Left lobe of liver (tissue), 2 donors: ENCODE results near the gene INPP5A. TPM values are rescaled to one million over a fixed set of nuclear protein-coding genes. Genes with fewer than 3 reads are reported as not detected.
"Not testable (repeated sequence)": the region's sequence is repeated elsewhere in the genome, so short reads cannot be mapped to it uniquely, and the experiment has no call there.

Source experiments
- ATAC-seq: fragments of 200-7000 bp; cut with Tn5 transposase; one replicate; pipeline ENCODE4 v1.9.1; 2020; ENCODE audit warnings: mild to moderate bottlenecking, moderate library complexity
- DNase-seq: peaks from one replicate; pipeline ENCODE4 v3.0.0-alpha.2; 2020; ENCODE audit warnings: low spot score
- total RNA-seq: library from RNA; stranded (reverse); gene quantifications from one replicate; pipeline ENCODE4 v1.2.1, GENCODE V29; 2021
- donor health status: DM: no; HTN: no; CAD: no; lungs with moderate emphysema.
- donor health status: DM: no; HTN: yes; CAD: no.

Gene INPP5A
- total RNA-seq, 1 donor from 2014 or later: 18.3 TPM

GRCh38 chr10:132559538-132559937, 22.0 kb downstream of the INPP5A start:
- DNase-seq (no peak), ATAC-seq (no peak)

- no peak for ATAC-seq
Observed at GRCh38 chr10:132560241-132560731, 22.7 kb downstream of the INPP5A start.

DNA sequence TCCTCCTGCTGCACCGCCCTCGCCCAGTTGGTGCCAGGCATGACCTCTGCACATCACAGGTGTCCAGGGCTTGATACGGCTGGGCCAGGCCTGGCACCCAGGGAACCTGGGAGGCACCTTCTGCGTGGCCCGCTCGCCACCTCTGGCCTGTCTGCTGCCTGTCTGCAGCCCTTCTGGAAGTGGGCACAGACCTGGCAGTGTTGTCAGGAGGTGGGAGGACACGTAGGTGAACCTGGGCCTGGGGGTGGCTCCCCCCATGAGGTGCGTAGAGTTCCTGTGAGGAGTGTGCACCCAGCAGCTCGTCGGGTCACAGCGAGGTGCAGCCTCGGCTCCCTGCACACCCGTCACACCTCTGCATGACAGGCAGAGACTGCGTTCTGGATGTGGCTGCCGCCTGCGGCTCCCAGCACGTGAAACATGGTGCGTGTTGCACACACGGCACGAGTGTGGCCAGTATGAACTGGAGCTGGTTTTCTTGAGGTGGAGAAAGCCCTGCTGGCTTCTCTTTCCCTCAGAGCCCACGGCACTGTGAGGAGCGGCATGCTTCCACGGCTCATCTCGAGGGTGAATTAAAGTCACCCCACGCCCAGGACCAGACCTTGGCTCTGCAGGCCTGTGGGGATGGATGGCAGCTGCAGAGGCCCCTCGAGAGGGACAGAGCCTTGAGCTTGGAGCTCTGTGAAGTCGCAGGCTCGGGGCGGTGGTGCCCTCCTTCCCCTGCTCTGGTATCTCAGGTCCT, 24.8 kb downstream of the INPP5A start:
- DNase-seq (no peak), ATAC-seq (no peak)

More at GRCh38 chr10:132560241-132560731, 22.7 kb downstream of the INPP5A start:
- no peak for DNase-seq

DNA sequence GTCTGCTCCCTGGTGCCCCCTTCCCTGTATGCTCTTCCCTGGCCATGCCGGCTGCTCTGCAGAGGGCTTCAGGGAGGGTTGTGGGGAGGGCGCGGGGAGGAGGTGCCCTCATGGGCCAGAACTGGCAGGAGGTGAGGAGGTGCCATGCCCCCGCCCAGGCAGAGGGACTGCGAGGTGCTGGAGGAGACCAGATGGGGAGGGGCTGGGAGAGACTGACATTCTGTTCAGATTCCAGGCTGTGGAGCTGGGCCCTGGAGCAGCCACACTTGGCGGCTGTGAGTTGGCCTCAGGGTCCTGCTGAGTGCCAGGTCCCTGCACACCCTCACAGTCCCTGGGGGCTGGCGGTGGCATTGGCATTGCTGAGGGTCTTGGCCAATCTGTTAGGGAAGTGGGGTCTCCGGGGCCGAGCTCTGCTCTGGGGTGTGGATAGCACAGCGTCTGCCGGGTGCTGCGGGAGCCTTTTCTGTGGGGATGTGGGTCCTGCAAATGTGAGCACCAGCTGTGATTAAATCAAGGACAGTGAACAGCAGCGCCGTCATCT, 25.4 kb downstream of the INPP5A start:
- no peak for DNase-seq
- no peak for ATAC-seq

DNA sequence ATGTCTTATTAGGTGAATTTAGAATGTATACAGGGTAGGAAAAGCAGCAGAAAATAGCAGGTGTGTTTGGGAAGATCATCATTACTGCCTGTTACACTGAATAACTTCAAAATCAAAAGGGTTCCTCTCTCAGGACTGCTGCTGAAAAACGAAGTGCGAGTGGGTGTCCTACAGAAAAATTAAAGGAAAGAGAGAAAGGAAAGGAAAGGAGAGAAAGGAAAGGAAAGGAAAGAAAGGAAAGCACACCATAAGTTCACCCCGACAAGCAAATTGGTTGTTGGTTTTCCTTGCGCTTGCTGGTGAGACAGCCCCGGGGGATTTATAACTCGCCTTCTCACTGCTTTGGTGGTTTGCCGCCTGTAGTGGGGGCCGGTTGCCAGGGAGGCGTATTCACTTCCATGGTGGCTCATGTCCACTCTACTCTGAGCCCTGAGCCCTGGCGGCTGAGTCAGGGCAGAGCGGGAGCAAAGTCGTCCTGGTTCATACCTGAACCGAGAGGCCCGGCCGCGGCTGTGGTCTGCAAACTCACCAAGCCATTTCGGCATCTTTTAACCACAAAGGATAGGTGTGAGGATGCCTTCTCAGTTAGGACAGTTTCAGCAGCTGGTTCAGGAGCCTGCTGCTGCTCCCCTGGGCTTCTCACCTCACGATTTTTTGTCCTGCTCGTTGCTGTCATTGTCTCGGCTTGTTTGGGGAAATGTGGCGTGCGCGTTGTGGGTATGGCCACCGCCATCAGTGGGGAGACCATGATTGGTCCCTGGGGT, 26.1 kb downstream of the INPP5A start:
- ATAC-seq (peak; percentile 12), DNase-seq (no peak)

DNA sequence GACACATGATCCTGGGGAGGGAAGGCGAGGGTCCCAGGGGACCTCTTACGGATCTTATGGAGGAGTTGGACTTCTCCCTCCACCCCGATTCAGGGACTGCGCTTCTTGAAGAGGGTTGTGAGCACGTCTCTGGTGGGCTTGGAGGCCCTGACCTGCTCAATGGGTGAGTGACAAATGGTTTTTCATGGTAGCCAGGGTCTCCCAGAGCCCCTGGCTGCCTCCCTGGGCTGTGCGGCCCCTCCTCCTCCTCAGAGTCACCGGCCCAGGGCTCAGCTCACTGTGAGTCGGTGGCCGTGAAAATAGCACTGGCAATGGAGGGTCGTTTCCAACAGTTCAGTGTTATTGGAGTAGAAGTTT, 26.6 kb downstream of the INPP5A start:
- no peak for DNase-seq
- no peak for ATAC-seq

DNA sequence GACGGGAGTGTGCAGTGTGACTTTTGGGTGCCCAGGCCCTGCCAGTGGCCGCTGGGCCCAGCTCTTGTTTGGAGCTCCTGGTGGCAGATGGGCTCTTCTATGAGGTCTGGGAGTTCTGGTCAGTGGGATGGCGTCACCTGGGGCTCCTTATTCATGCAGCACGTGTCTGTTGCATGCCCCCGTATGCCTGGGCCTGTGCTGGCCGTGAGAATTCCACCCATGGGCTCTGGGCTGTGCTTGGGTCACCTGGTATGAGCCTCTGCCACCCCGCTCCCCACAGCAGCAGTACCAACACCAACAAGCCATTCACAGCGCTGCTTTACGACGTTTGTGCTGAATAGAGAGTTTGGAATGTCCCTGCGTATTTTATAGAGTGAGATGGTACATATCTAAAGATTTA, 27.1 kb downstream of the INPP5A start:
- ATAC-seq (no peak), DNase-seq (no peak)

DNA sequence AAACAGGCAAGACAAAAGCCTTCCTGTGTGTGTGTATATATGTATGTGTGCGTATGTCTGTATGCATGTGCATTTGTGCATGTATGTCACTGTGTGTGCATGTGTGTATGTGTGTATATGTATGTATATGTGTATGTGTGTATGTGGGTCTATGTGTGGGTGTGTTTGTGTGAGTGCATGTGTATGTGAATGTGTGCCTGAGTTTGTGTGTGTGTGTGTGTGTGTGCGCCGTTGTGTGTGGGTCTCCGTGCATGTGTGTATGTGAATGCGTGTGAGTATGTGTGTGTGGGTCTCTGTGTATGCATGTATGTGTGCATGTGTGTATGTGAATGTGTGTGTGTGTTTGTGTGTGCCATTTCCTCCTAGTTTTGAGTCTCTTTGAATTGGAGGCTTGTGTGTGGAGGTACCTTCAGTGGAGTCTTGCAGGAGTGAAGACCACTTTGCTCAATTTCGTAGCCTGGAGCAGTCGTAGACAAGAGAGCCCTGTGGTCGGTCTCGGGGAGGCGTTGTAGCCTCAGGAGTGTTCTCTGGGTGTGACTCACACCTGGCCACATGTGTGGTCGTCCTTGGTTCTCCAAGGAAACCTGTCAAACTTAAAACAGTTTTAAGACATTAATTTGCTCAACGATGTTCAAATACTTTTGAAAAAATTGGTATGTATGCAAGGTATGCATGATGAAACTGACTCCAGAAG, 28.1 kb downstream of the INPP5A start:
- DNase-seq (no peak), ATAC-seq (no peak)

GRCh38 chr10:132566892-132567291, 29.3 kb downstream of the INPP5A start:
- DNase-seq: no peak
- ATAC-seq: no peak

DNA sequence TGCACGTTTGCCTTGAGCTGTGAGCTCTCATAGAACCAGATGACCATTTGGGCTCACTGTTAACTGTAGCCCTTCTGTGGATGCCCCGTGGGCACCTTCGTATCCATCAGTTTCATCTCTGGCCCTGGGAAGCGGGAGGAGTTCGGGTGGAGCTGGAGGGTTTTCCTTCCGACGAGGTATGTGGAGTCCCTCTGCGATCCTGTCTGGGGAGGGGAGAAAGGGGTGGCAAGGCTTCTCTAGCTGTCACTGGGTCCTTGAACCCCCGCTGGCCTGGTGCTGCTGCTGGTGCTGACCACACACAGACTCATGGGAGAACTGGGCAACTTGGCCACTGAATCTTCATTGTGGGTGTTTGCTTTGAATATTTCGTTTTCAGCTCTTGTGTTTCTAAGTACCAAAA, 32.7 kb downstream of the INPP5A start:
- DNase-seq (no peak), ATAC-seq (no peak)

DNA sequence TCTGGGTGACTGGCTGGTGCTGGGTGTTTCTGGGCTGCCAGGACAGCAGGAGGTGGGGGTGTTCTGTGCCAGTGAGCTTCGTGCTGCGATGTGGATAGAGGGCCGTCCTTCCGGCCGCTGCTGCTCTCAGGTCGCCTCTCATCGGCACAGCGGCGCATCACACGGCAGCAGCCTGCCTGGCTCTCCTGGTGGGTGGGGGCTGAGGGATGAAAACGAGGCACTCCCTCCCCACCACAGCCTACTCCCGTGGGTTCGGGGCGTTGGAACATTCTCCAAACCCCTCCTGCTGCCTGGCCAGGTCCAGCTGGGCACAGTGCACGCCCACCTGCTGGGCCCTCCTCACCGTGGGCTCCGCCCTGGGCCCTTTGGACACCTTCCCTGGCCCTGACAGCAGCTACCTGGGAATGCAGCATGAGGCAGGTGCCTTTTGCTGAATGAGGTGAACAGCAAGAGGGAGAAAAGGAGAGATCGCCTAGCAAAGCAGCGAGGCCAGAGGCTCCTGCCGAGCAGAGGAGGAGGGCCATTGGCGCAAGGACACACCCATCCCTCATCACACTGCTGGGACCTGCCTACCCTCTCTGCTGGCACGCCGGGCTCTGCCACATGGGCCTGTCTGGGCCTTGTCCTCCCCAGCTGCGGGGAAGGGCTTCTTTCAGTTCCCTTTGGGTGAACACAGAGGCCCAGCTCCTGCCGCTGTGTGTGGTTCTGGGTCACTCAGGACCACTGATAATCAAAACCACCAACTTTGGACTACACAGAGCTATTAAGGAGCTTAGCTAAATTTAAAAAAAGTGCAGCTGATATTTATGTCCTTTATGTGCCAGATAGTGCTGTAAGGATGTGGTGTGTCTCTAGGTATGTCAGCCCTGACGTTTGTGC, 33.4 kb downstream of the INPP5A start:
- DNase-seq: no peak
- peak; percentile 4 for ATAC-seq

- peak; percentile 20 for ATAC-seq
- DNase-seq: no peak
Observed at GRCh38 chr10:132571650-132572544, 34.3 kb downstream of the INPP5A start.

DNA sequence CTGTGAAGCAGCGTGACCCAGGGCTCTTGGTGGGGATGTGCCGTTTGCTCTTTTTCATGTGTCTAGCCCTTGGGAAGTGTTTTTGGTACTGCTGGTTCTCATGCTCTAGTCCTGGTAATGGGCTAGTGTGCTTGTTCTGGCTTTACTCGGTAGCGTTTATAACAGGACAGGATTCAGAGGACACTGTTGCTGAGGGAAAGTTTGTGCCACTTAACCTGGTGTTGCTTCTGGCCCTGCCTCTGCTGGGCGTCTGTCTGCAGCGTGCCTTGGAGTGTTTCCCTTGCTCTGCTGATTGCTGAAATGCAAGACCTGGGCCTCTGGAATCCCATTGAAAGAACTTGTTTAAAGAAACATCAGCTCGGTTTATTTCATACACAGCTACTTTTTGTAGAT, 35.0 kb downstream of the INPP5A start:
- DNase-seq (no peak), ATAC-seq (no peak)

DNA sequence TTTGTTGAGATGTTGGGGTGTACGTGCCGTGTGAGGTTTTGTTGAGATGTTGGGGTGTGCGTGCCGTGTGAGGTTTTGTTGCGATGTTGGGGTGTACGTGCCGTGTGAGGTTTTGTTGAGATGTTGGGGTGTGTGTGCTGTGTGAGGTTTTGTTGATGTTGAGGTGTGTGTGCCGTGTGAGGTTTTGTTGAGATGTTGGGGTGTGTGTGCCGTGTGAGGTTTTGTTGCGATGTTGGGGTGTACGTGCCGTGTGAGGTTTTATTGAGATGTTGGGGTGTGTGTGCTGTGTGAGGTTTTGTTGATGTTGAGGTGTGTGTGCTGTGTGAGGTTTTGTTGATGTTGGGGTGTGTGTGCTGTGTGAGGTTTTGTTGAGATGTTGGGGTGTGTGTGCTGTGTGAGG, 35.4 kb downstream of the INPP5A start:
- not testable (repeated sequence) for ATAC-seq

GRCh38 chr10:132574288-132574687, 36.7 kb downstream of the INPP5A start:
- DNase-seq: no peak
- ATAC-seq: no peak

More for the DNA sequence above, 35.4 kb downstream of the INPP5A start:
- DNase-seq: not testable (repeated sequence)

- DNase-seq (no peak), ATAC-seq (peak; percentile 50)
Observed at GRCh38 chr10:132574783-132575319, 37.3 kb downstream of the INPP5A start.

DNA sequence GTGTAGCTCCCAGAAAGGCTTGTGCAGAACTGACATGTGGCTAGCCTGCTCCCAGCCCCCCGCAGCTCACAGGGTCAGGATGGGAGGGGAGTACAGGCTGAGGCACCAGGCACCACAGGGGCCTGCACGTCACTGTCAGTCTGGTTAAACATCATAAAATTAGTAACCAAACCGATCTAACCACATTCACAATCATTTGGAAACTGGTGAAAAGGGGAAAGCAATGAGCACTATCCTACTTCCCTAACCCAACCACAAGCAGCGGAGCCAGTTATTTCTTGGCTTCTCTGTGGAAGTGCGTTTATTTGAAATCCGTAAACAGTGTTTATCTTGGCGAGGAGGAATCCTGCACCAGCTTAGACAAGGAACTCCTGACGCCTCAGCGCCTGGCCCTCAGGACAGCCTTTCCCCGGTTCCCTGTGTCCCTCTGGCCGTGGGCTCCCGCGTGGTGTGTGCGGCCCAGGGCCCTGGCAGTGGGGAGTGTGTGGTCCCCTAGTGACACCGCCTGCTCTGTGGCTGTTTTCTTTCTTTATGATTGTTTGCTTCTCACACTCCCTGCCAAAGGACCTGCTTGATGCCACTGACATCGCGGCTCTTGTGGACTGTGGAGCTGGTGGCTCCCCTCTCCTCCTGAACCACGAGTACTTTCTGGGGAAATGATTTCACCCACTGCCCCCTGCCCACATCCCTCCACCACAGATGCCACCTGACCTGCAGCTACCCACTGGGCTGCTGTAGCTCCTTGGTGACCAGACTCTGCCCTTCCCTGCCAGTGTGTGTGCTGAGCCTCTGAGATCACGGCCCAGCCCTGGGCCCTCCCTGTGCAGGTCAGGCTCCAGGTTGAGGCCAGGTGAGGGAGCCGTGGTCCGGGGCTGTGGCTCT, 38.0 kb downstream of the INPP5A start:
- no peak for DNase-seq
- ATAC-seq: peak; percentile 78
